Activated CD8-positive, alpha-beta T cell treated with anti-CD3 and anti-CD28 coated beads, Interleukin-2, amount 10 ng/mL, durations not matched to agents 7 days and 5 days (primary cell): ENCODE results near the gene DENND2D. TPM values are rescaled to one million over a fixed set of nuclear protein-coding genes. Genes with fewer than 3 reads are reported as not detected.
"Not testable (repeated sequence)": the region's sequence is repeated elsewhere in the genome, so short reads cannot be mapped to it uniquely, and the experiment has no call there.

ENCODE experiments used
- ATAC-seq: fragments of 150-1000 bp; cut with Tn5 transposase; one replicate; pipeline ENCODE4 v1.10.0; 2021; ENCODE audit warnings: moderate library complexity
- CTCF ChIA-PET: fragments of 350-600 bp; sonication (Branson Sonifier 250); formaldehyde crosslinking; loops from one replicate; lab custom pipeline; 2021; ENCODE audit warnings: antibody characterized with exemption; lab: Charles Lee
- POLR2A ChIA-PET: fragments of 350-600 bp; sonication (Branson Sonifier 250); formaldehyde crosslinking; loops from one replicate; lab custom pipeline; 2021; ENCODE audit warnings: antibody characterized with exemption; lab: Charles Lee
- DNase-seq: peaks from one replicate; pipeline ENCODE4 v3.0.0-alpha.2; 2020
- H3K27ac Mint-ChIP-seq: one replicate; pipeline ENCODE4 v1.8.0; 2021; ENCODE audit warnings: mild to moderate bottlenecking, mixed read lengths
- H3K27me3 Mint-ChIP-seq: one replicate; pipeline ENCODE4 v1.8.0; 2021; ENCODE audit warnings: low read depth, mixed read lengths
- H3K36me3 Mint-ChIP-seq: one replicate; pipeline ENCODE4 v1.8.0; 2021; ENCODE audit warnings: low read depth, mixed read lengths
- H3K4me1 Mint-ChIP-seq: one replicate; pipeline ENCODE4 v1.8.0; 2021; ENCODE audit warnings: low read depth, mixed read lengths
- H3K4me3 Mint-ChIP-seq: one replicate; pipeline ENCODE4 v1.8.0; 2021; ENCODE audit warnings: mild to moderate bottlenecking, mixed read lengths
- H3K9me3 Mint-ChIP-seq: one replicate; pipeline ENCODE4 v1.8.0; 2022; ENCODE audit warnings: mixed read lengths; ENCODE audit not compliant: insufficient read depth
- total RNA-seq, 2 experiments: library from RNA; stranded (reverse); gene quantifications; one replicate each; pipeline ENCODE4 v1.2.3, GENCODE V29; 2021

Gene DENND2D
- total RNA-seq, 2 experiments from 2014 or later, result 262 to 275 TPM

- no peaks in the 10 kb centered on the region for H3K27me3 Mint-ChIP-seq
- no peak for ATAC-seq
- H3K36me3 Mint-ChIP-seq, result peaks cover 9% of the 10 kb centered on the region
- no peaks in the 10 kb centered on the region for H3K9me3 Mint-ChIP-seq
- POLR2A ChIA-PET, result interaction anchor here (0.9 to 11.0 kb wide), 5 partner anchors 15 to 372 kb away, joined by 3 to 570 read pairs (median 4); partner anchors contain the start of gene DENND2D
- H3K27ac Mint-ChIP-seq, result peak overlapping the region; percentile 89
- CTCF ChIA-PET, result interaction anchor here (0.7 to 16.1 kb wide), 14 partner anchors 10 to 372 kb away, joined by 3 to 528 read pairs (median 4); partner anchors contain the start of gene DENND2D
- H3K4me1 Mint-ChIP-seq, result peaks cover 94% of the 10 kb centered on the region
- no peak for DNase-seq
- H3K4me3 Mint-ChIP-seq, result peak overlapping the region; percentile 65
Observed at GRCh38 chr1:111221276-111221632, 20.8 kb upstream of the DENND2D start.

DNA sequence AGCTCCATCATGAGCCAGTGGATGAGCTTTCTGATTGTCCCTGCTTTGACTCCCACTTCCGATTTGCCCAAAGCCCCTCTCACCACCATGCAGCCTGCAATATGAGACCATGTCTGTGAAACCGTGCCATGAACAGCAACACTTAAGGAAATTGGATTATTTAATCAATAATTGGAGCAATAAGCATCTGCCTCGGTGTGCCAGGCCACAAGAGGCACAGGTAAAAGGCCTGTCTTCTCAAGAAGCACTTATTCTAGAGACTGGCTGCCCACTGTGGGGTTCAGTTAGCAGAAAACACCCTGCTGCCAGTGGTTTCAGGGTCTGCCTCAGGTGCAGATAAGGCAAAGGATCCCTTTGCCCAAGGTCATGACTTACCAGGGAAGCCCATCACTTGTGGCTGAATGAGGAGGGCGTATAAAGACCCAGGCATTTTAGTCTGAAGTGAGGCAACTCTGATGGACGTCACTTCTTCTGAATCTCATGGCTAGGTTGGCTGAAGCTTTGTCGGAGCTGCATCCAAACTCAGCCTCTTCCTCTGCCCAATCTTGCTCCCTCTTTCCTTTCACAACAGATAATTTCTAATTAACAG, 19.9 kb upstream of the DENND2D start:
- H3K36me3 Mint-ChIP-seq, result peaks cover 9% of the 10 kb centered on the region
- POLR2A ChIA-PET, result interaction anchor here (1.2 to 11.0 kb wide), 5 partner anchors 20 to 373 kb away, joined by 3 to 570 read pairs (median 10); partner anchors contain the start of gene DENND2D

DNA sequence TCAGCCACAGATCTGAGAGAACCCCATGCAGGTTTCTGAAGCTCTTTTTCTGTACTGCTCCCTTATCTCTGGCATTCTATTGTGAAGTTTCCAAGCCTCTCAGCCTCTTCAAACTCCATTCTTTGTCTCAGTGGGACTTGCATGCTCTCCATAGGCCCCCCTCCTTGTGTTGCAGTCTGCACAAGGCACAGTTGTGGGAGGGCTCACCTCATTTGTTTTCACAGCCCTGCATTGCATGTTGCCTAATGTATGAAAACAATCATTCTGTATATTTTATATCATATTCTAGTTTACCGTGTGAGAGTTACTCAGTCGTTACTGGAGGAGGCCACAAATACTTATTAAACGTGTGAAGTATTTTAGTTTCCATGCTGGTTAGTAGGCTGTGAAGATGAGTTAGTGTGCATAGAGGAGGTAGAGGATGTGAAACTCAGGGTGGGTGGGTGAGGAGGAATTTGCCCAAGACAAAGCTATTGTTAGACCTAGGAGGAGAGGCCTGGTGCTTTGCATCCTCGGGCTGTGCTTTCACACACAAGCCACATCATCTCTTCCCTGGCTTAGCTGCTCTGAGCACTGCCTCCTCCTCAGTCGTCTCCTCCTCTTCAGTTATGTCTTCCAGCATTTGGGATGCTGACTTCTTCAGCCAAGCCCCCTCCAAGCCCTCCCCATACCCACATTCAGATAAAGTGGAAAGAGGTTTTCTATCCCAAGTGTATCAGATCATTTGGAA, 19.3 kb upstream of the DENND2D start:
- peaks cover 93% of the 10 kb centered on the region for H3K4me1 Mint-ChIP-seq
- H3K36me3 Mint-ChIP-seq, result peaks cover 9% of the 10 kb centered on the region
- peak; percentile 60 for DNase-seq

More for the DNA sequence above, 19.9 kb upstream of the DENND2D start:
- ATAC-seq (no peak), DNase-seq (no peak)
- Mint-ChIP-seq H3K27me3 (no peaks in the 10 kb centered on the region), H3K27ac (peak overlapping the region; percentile 89), H3K4me3 (peak overlapping the region; percentile 53), H3K9me3 (no peaks in the 10 kb centered on the region), H3K4me1 (peaks cover 93% of the 10 kb centered on the region)
- CTCF ChIA-PET, result interaction anchor here (0.7 to 16.1 kb wide), 12 partner anchors 8 to 373 kb away, joined by 3 to 528 read pairs (median 4); partner anchors contain the start of genes CHI3L2 and DENND2D

DNA sequence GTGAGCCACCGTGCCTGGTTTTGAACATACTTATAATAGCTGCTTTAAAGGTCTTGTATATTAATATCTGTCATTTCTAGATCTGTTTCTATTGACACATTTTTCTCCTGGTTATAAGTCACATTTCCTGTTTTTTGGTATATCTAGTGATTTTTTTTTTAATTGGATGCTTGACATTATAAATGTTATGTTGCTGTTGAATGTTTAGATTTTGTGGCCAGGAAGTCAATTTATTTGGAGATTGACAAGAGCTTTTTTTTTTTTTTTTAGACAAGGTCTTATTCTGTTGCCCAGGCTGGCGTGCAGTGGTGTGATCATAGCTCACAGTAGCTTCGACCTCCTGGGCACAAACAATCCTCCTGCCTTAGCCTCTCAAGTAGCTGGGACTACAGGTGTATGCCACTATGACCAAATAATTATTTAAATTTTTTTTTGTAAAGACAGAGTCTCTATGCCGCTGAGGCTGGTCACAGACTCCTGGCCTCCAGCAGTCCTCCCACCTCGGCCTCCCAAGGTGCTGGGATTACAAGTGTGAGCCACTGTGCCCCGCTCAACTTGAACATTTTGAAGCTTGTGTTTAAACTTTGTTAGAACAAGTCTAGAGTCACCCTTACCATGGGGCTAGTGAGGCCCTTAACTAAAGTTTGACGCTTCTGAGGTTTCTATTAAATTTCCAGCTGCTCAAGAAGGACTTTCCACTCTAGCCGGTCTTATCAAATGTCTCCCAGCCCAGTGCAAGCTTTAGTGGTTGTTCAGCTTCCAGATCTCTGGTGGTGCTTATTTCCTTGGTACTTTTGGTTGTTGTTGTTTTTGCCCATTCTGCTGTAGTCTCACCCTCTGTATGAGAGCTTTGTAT, 18.5 kb upstream of the DENND2D start:
- no peaks in the 10 kb centered on the region for H3K27me3 Mint-ChIP-seq
- H3K9me3 Mint-ChIP-seq, result no peaks in the 10 kb centered on the region
- ATAC-seq (peak; percentile 0), DNase-seq (no peak)
- CTCF ChIA-PET, result interaction anchor here (1.3 to 16.1 kb wide), 8 partner anchors 10 to 550 kb away, joined by 3 to 528 read pairs (median 5); partner anchors contain the start of genes ATP5PB, CHI3L2, DENND2D and WDR77
- POLR2A ChIA-PET, result interaction anchor here (0.8 to 11.0 kb wide), 8 partner anchors 12 to 344 kb away, joined by 3 to 570 read pairs (median 4); partner anchors contain the start of genes CEPT1, DENND2D and DRAM2
- H3K36me3 Mint-ChIP-seq, result peaks cover 9% of the 10 kb centered on the region
- peak overlapping the region; percentile 53 for H3K4me3 Mint-ChIP-seq
- peak overlapping the region; percentile 91 for H3K27ac Mint-ChIP-seq
- H3K4me1 Mint-ChIP-seq, result peaks cover 94% of the 10 kb centered on the region

More for the DNA sequence above, 19.3 kb upstream of the DENND2D start:
- ChIA-PET CTCF (interaction anchor here (0.7 to 16.1 kb wide), 12 partner anchors 9 to 550 kb away, joined by 3 to 528 read pairs (median 5); partner anchors contain the start of genes ATP5PB, CHI3L2, DENND2D and WDR77), POLR2A (interaction anchor here (0.8 to 11.0 kb wide), 7 partner anchors 13 to 344 kb away, joined by 4 to 570 read pairs (median 5); partner anchors contain the start of genes CEPT1, DENND2D and DRAM2)
- Mint-ChIP-seq H3K9me3 (no peaks in the 10 kb centered on the region), H3K4me3 (peak overlapping the region; percentile 53), H3K27me3 (no peaks in the 10 kb centered on the region), H3K27ac (peak overlapping the region; percentile 89)
- ATAC-seq, result peak; percentile 4

DNA sequence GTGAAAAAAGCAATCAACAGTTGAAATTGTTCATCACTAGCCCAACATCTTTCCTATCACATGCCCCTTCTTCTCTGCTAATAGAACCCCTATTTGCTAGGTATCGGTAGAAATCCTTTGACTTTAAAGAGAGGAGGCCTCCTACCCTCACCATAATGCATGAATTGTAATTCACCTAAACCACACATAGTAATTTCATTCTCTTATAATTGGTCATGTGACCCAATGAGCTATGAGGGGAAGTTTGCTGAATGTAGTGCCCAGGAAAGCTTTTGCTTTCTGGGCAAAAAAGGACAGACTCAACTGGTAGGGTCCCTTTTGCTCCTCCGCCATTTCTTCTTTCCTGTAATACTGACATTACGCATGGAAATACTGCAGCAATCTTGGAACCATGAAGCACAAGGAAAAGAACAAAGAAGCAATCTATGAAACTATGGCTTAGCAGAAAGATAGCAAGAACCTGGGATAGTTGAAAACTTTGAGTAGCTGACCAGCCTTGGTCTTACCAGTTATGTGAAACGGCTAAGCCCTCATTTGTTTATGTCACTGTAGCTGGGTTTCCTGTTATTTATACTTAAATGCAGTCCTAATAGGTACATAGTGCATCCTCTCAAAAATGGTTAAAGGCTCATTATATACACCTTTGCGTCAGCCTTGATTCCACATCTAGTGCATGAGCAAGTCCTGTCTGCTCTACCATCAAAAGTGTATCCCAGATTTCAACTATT, 16.9 kb upstream of the DENND2D start:
- Mint-ChIP-seq H3K27me3 (no peaks in the 10 kb centered on the region), H3K27ac (peak overlapping the region; percentile 91), H3K9me3 (no peaks in the 10 kb centered on the region), H3K36me3 (peaks cover 12% of the 10 kb centered on the region), H3K4me1 (peaks cover 98% of the 10 kb centered on the region), H3K4me3 (peak overlapping the region; percentile 76)
- ChIA-PET CTCF (interaction anchor here (0.7 to 16.1 kb wide), 5 partner anchors 8 to 182 kb away, joined by 3 to 528 read pairs (median 5); partner anchors contain the start of genes CHI3L2 and DENND2D), POLR2A (interaction anchor here (1.0 to 11.0 kb wide), 5 partner anchors 17 to 78 kb away, joined by 3 to 570 read pairs (median 18); partner anchors contain the start of genes CEPT1, DENND2D and DRAM2)
- no peak for DNase-seq
- no peak for ATAC-seq

GRCh38 chr1:111216751-111217150, 16.3 kb upstream of the DENND2D start:
- CTCF ChIA-PET, result interaction anchor here (0.7 to 16.1 kb wide), 6 partner anchors 8 to 183 kb away, joined by 3 to 528 read pairs (median 6); partner anchors contain the start of genes CHI3L2 and DENND2D

DNA sequence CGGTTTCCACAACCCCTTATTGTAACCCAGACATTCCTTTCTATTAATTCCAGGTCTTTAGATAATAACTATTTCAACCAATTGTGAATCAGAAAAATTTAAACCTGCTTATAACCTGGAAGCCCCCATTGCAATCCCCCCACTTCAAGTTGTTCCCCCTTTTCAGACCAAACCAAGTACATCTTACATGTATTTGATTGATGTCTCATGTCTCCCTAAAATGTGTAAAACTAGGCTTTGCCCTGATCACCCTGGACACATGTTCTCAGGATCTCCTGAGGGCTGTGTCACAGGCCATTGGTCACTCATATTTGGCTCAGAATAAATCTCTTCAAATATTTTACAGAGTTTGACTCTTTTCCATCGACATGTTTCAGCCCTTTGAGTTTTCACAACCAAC, 14.8 kb upstream of the DENND2D start:
- H3K9me3 Mint-ChIP-seq, H3K27me3 Mint-ChIP-seq, ATAC-seq, DNase-seq: not testable (repeated sequence)
- ChIA-PET CTCF (interaction anchor here (0.6 to 16.1 kb wide), 7 partner anchors 8 to 185 kb away, joined by 3 to 528 read pairs (median 7); partner anchors contain the start of gene DENND2D), POLR2A (interaction anchor here (0.6 to 11.0 kb wide), 14 partner anchors 8 to 540 kb away, joined by 3 to 570 read pairs (median 8); partner anchors contain the start of genes CEPT1, CHI3L2, DENND2D and DRAM2)
- Mint-ChIP-seq H3K36me3 (peaks cover 12% of the 10 kb centered on the region), H3K27ac (peak overlapping the region; percentile 91), H3K4me3 (peak overlapping the region; percentile 76), H3K4me1 (peaks cover 86% of the 10 kb centered on the region)

More at GRCh38 chr1:111216751-111217150, 16.3 kb upstream of the DENND2D start:
- peaks cover 12% of the 10 kb centered on the region for H3K36me3 Mint-ChIP-seq
- DNase-seq (no peak), ATAC-seq (no peak)
- no peaks in the 10 kb centered on the region for H3K27me3 Mint-ChIP-seq
- POLR2A ChIA-PET, result interaction anchor here (1.0 to 11.0 kb wide), 7 partner anchors 17 to 342 kb away, joined by 3 to 570 read pairs (median 18); partner anchors contain the start of genes CEPT1, DENND2D and DRAM2
- peak overlapping the region; percentile 91 for H3K27ac Mint-ChIP-seq
- no peaks in the 10 kb centered on the region for H3K9me3 Mint-ChIP-seq
- peaks cover 96% of the 10 kb centered on the region for H3K4me1 Mint-ChIP-seq
- H3K4me3 Mint-ChIP-seq, result peak overlapping the region; percentile 76

DNA sequence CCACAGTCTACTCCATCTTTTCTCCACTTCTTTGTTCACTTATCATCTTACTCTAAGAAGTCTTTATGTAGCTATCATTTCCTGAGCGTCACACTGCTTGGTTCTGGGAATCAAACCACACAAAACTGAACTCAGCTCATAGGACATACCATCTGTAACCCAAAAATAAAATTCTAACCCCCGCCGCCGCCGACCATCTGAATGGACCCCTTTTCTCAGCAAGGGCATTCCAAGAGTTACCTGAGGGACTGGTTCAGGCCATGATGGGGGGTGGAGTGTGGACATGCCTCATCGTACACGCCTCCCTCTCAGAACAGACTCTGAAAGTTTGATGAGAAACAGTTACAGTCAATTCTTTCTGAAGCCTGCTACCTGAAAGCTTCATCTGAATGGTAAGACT, 14.4 kb upstream of the DENND2D start:
- H3K36me3 Mint-ChIP-seq, result peaks cover 12% of the 10 kb centered on the region
- peak; percentile 32 for ATAC-seq
- H3K9me3 Mint-ChIP-seq, result no peaks in the 10 kb centered on the region
- H3K27ac Mint-ChIP-seq, result peak overlapping the region; percentile 91
- CTCF ChIA-PET, result interaction anchor here (0.9 to 16.1 kb wide), 7 partner anchors 8 to 302 kb away, joined by 3 to 528 read pairs (median 7); partner anchors contain the start of gene DENND2D
- peak; percentile 79 for DNase-seq
- H3K27me3 Mint-ChIP-seq, result no peaks in the 10 kb centered on the region
- POLR2A ChIA-PET, result interaction anchor here (0.6 to 11.0 kb wide), 13 partner anchors 8 to 540 kb away, joined by 3 to 570 read pairs (median 12); partner anchors contain the start of genes CEPT1, CHI3L2, DENND2D and DRAM2
- peak overlapping the region; percentile 76 for H3K4me3 Mint-ChIP-seq
- peaks cover 85% of the 10 kb centered on the region for H3K4me1 Mint-ChIP-seq

DNA sequence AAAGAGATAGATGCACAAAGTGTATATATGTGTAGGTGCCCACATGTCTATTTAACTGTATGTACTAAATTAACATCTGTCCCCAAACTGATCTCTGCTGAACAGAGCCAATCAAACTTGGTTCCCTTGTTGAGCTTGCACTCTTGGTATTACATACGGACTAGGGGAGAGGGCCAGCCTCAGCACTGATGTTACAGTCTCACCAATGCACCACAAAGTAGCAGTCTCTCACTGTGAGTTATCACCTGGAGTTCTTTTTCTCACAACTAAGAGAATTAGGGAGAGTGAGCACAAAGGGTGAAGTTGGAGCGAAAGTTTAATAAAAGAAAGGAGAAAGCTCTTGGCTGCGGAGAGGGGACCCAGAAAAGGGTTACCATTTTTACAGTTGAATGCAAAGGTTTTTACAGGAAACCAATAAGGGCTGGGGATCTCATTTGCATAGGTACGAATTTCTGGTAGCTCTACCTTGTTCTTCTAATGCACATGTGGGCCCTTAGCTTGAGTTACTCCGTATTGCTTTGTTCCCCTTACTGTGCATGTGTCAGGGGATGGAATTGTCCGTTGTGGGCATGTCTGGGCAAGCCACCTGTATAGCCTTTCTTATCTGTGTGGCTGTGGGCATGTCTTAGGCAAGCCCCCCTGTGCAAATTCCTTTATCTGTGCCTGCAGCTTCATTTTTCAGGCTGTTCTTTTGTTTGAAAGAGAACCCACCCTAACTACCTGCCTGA, 13.8 kb upstream of the DENND2D start:
- H3K36me3 Mint-ChIP-seq, result peaks cover 9% of the 10 kb centered on the region
- CTCF ChIA-PET, result interaction anchor here (0.9 to 16.1 kb wide), 6 partner anchors 8 to 303 kb away, joined by 3 to 528 read pairs (median 6); partner anchors contain the start of gene DENND2D
- H3K27me3 Mint-ChIP-seq, result no peaks in the 10 kb centered on the region
- peak overlapping the region; percentile 91 for H3K27ac Mint-ChIP-seq
- POLR2A ChIA-PET, result interaction anchor here (0.6 to 11.0 kb wide), 11 partner anchors 9 to 541 kb away, joined by 3 to 570 read pairs (median 5); partner anchors contain the start of genes CEPT1, CHI3L2, DENND2D and DRAM2
- no peaks in the 10 kb centered on the region for H3K9me3 Mint-ChIP-seq
- H3K4me3 Mint-ChIP-seq, result peak overlapping the region; percentile 76
- ATAC-seq, result no peak
- peaks cover 83% of the 10 kb centered on the region for H3K4me1 Mint-ChIP-seq
- no peak for DNase-seq
